RKO (cell line): ENCODE data around the gene TGFBR3.

Experiments
- DNase-seq: peaks from one replicate; pipeline ENCODE4 v3.0.0-alpha.2; 2016; ENCODE audit warnings: low spot score

The TGFBR3 gene

DNA sequence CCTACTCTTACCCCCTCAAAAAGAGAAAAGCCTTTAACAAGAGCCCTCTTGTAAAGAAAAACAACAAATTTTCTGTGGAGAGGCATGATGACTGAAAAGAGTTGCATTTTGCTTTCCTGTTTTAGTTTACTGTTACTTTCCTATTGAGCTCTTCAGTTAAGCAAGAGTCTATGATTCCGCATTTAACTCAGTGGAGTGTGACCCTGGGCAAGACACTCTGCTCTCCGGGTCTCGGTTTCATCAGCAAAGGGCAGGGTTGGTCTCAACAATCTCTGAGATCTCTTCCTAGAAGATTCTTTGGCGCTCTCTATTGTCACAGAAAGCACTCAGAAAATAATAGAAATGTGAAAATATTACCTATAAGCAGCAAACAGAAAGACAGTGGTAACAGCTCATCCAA, 175.7 kb downstream of the TGFBR3 start:
- DNase-seq, result no peak

DNA sequence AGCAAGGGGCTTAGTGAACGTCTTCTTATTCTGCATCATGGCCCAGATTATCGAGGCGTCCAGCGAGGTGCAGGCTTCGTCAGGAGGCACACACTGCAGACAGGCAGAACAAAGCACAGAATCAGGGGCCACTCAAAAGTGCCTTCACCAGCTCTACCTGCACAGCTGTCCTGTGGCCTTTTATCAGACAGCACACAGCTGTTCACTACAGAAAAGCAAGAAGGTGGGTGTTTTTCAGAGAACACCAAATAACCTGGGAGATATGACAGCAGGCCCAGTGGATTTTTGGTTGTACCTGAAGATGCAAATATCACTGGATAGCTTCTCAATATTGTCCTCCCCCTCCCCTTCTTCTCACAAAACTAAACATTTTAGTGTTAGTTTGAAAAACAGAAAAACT, 177.3 kb downstream of the TGFBR3 start:
- DNase-seq, result no peak

DNA sequence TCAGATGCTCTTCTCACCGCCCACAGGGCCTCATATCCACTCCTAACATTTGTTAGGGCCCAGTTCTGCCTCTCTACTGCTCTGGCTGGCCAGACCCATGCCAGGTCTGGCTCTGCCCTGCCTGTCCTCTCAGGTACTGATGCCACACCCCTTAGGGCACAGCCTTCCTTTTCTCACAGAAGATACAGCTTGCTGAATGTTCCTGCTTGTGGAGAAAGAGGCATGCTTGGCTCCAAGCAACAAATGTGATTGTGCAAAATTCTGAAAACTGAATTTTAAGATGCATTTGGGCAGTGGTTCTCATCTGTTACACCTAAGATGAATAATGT, 178.1 kb downstream of the TGFBR3 start:
- DNase-seq, result no peak

DNA sequence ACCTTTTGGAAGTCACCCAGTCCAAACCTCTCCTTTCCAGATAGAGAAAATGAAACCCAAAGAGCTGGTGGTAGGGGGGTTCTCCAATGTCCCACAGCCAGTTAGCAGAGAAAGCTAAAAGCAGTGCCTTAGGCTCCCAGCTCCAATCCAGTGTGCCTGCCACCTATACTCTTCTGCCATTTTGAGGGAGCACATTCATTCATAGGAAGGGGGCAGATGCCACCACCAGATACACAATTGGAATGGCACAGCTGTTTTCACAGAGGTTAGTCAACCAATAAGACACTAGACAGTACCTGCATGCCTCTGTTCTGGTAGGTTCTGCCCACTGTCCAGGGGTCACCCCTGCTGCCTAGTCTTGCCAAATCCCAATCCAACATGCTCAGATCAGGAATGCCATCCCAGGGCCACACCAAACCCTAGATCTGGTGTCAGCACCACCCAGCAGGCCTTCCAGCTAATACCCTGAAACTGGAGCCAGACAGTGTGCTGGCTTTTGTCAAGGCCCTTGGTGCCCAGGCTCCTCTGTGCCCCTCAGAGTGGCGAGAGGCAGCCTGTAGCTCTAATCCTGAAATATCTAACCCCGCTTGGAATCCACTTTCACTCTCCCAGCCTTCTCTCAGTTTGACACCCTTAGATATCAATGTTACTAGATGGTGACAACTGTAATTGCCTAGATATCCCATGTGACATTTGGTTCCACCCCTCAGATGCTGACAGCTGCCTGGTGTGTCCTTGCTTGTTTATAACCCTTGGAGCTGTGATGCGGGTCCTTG, 178.6 kb downstream of the TGFBR3 start:
- no peak for DNase-seq

DNA sequence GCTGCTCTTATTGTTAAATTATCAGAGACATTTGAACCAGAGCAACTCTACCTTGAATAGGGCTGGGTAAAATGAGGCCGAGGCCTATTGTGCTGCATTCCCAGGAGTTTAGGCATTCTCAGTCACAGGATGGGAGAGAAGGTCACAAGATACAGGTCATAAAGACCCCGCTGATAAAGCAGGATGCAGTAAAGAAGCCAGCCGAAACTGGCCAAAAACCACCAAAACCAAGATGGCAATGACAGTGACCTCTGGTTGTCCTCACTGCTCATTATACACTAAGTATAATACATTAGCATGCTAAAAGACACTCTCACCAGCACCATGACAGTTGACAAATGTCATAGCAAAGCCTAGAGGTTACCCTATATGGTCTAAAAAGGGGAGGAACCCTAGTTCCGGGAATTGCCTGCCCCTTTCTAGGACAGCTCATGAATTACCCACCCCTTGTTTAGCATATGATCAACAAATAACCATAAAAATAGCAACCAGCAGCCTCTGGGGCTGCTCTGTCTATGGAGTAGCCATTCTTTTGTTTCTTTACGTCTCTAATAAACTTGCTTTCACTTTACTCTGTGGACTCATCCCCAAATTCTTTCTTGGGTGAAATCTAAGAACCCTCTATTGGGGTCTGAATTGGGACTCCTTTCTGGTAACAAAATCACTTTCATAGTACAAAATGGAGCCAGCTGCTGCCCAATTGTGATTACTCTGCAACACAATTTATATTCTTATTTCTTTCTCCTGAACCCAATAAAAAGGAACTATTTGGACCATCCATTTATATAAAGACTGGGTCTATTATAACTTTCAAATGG, 179.6 kb downstream of the TGFBR3 start:
- DNase-seq, result no peak

DNA sequence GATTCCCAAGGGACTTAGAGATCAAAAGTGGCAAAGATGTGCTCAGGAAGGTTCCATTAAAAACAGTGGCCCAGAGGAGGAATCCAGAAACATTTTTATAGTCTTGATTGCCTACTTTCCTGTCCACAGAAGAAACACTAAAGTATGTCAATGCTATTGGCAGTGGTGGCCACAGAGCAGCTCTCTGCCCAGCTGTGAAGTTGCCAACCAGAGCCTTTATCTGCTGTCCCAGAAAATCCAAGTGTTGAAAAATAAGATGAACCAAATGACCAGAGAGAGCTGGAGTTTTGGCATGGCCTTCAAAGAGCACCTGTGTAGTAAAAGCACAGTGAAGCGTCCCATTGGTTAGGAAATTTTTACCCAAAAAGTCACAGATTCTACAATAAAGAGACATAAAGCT, 181.2 kb downstream of the TGFBR3 start:
- DNase-seq, result no peak

DNA sequence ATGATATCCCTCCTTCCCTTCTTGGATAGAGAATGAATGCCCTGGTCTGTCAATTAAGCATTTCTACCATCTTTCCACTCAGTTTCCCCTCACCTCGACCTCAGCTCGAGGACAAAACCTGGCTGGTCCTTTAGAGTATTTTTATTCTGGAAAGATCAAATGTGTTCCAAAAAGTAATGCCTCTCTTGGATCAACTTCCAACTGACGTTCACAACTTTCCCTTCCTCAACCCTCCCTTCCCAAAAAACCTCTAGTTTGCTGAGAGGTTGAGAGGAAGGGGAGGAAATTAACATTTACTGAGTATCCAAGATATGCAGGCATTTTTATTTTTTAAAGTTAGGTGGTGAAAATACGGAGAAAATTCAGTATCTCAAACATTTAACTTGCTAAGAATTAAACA, 182.9 kb downstream of the TGFBR3 start:
- no peak for DNase-seq

DNA sequence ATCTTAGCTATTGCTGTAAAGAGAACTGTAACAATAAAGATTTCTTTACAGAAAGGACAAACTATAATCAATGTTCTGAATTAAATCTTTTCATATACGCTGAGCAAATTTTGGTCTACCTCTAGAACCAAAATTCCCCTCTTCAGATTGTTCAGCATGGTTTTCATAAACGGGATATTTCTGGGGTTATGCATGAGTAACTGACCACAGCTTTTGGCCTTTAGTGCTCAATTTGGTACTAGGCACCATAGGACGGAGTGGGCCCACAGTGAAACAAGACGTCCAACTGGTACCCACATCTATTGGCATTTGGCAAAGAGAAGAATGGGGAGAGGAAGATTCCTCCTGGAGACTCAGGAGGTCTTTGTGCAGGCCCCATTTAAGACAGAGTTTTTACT, 184.5 kb downstream of the TGFBR3 start:
- DNase-seq, result no peak

DNA sequence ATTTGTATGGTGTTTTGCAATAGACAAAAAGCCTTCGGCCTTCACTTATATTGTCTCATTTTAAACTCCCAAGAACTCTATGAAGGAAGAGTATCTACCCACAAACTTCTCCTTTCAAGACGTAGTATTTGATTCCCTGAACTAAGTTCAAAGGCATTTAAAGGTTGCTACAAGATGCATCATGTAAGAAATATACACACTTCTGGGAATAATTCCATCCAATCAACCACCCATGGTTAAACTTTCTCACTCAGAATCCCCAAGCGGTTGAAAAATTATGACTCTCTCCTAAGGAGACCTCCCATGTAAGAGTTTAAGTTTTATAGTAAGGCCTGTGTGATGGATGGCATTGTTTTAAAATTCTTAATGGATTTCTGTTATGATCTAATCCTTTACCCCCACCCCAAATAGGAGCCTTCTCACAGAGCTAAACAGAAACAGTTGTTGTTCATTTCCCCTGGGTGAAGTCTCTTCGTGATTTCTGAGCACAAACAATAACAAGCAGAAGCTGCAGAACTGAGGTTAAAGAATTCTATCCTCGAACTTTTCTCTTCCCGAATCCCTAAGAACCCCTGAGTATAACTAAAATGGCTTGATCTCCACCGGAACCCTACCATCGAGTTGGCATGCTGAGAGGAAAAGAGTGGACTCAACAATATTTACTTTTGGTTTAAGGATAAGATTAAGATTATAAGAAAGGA, 185.0 kb downstream of the TGFBR3 start:
- DNase-seq, result no peak

DNA sequence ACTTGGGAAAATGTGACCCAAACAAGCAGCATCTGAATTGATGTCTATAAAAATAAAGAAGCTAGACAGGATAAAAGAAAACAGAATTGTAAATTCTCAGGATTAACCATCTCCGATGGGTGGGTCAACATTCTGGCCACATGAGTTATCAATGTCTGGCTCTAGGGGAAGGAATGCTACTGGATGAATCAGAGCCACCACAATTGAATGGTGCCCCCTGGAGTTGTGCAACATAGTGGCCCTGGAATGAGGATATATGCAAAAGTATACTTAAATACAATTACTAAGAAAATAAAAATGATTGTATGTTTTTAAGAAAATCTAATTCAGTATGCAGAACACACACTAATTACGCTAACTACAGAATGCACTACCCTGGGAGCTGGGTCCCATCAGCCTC, 185.6 kb downstream of the TGFBR3 start:
- peak; percentile 1 for DNase-seq

DNA sequence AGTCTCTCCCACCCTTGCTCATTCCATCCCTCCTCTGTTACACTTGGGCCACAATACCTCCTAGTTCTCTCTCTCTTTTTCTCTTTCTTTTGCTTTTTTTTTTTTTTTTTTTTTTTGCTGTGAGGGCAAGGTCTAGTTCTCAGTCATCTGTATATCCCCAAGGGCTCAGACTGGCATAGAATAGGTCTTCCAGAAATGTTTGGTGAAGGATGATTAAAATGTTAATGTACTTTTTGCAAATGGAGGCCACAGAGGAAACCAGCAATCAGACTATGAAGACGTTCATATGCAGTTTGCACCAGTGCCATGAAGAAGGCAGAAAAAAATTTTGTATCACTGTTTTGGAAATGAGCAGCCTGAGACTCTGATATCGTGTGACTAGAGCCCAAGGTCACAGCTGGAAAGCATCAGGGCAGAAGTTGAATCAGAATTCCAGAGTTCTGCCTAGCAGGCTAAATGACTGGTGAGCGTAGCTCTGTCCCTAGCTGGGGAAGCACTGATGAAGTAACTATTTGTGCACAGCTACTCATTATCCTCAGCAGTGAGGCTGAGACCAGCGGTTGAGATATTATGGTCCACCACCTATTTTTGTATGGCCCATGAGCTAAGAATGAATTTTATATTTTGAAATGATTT, 186.5 kb downstream of the TGFBR3 start:
- no peak for DNase-seq

DNA sequence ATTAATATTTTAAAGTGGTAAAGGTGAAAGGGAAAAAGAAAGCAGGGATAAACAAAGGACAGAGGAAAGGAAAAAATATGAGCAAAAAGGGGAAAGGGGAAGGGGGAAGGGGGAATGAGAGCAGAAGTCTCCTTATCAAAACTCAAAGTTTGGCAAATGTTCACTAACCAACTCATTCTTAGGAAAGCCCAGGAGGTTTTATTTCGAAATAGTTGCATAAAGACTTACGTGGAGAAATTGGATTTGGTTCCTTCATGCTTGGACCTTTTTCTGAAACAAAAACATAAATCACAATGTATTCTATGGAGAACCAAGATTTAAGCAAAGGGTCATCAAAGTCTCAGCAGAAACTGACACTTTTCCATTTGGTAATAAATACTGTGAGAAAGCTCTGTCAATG, 188.1 kb downstream of the TGFBR3 start:
- DNase-seq, result no peak

DNA sequence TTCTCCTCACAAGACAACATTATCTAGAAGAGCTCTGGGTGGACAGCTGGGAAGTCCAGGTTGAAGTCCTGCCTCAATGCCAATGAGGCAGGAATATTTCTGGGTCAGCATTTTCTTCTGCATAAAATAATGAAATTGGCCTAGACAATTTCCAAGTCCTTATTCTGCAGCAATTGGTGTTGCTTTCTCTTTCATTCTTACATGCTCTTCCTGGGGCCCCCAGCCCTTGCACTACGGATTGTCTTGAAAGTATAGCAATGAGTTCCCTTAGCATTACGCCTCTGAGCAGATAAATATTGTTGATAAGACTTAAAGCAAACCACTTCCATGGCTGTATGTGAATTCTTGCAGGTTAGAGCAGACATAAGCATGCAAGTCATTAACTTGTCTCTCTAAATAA, 188.5 kb downstream of the TGFBR3 start:
- DNase-seq, result no peak

DNA sequence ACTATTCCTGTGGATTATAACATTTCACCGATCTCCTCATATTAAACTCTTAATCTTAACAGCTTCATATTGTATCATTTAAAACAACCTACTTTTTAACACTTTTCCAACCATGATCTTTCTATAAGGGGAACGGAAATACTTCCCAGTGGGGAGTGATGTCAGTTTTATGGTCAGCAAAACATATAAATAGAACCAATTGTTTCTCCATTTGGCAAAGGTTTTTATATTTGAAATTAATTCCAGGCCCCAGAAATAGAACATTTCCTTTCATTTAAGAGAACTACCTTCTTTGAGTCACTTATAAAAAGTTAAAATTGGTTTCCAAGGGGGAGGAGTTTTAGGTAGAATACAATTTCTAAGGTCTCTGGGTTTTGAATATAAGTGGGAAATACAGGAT, 189.6 kb downstream of the TGFBR3 start:
- DNase-seq, result no peak

DNA sequence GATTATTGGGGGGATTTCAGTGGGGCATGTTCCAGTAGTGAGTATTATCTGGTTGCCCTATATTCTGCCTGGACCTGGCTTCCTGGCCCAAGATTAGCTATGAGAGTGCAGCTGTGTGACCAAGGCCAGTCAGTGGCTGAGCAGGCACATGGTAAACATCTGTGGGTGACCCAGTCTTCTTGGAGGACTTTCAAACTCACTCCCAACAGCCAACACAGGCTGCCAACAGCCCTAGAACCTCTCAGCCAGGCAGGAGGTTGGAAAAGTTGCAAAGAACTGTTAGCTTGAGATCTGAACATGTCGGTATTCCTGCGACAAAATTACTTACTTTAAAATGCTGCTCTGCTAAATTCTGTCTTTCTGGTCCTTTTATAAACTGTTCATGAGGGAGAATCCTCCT, 192.4 kb downstream of the TGFBR3 start:
- no peak for DNase-seq

DNA sequence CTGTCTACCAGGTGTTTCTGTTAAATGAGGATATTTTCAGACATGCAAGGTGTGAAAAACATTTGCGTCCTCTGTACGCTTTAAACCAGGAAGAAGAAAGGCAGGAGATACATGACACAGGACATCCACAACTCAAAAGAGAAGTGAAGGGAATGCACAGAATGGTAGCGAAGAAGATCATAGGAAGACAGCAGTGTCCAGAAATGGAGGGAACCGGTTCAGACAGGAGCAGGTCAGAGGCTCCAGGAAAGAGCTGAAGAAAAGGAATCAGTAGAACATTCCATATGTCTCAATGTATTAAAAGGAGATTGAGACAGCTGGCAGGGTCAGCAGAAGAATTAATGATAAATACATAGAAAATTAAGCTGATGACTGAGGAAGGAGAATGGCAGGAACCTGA, 194.4 kb downstream of the TGFBR3 start:
- DNase-seq, result no peak

DNA sequence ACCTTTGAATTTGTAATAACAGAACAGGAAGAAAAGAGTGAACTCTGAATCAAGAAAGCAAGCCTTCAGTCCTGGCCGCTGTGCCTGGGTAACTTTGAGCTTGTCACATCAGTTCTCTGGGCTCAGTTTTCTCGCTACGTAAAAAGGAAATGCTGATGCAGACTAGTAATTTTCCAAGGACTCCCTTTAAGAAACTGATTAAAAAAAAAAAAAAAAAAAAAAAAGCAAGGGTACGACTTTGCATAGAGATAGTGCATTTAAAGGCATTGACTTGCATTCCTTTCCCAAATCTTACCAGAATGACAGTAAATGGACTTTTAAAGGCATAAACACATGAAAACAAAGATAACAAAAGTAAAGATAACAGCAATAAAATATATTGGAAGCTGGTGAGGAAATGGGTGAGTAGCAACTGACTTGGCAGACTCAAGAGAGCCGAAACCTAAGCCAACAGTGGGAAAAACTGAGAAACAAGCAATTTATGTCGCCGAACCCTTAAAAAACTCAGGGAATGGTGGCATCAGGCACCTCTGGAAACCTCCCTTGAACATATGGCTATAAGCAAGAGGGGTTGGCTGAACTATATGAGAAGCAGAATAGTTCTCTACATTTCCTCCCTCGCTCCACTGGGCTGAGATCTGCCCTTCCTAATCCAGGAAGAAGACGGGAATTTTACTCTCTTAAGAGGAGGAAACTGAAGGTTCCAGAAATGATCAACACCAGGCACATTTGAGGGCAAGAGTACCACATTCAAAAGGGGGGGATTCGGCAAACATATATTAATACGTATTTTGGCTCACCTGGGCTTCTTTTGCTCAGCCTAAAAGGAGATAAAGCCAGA, 196.1 kb downstream of the TGFBR3 start:
- no peak for DNase-seq

DNA sequence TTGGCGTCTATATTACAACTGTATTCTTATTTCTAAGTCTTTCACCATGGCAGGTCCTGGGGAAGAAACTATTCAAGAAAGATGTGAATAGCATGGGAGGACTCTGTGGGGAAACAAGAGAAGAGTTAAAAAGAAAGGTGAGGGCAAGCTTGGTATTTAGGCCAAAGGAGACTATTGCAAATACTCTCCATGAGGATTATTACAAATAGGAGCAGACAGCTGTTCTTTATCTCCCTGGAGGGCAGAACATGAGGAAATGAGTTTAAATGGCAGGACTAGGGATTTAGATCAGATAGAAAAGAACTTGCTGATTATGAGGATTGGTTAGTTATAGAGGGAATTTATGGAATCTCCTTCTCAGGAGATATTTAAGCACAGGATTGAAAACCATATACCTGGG, 198.5 kb downstream of the TGFBR3 start:
- DNase-seq, result no peak

DNA sequence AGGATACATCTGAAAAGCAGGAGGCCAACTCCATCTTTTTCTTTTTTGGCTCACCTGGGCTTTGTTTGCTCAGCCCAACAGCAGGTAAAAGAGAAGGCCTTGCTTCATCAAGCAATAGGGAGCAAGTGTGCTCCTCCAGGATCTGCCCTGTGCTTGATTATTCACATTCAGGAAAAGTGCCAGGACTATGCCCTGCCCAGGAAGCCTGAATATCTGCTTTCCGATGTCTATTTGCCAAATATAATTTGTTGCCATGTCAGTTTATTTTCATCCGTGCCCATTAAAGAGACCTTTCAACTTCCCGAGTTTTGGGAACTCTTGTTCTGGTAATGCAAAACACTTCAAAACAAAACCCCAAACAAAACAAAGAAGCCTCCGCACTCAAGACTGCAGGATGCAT, 200.0 kb downstream of the TGFBR3 start:
- DNase-seq, result no peak

DNA sequence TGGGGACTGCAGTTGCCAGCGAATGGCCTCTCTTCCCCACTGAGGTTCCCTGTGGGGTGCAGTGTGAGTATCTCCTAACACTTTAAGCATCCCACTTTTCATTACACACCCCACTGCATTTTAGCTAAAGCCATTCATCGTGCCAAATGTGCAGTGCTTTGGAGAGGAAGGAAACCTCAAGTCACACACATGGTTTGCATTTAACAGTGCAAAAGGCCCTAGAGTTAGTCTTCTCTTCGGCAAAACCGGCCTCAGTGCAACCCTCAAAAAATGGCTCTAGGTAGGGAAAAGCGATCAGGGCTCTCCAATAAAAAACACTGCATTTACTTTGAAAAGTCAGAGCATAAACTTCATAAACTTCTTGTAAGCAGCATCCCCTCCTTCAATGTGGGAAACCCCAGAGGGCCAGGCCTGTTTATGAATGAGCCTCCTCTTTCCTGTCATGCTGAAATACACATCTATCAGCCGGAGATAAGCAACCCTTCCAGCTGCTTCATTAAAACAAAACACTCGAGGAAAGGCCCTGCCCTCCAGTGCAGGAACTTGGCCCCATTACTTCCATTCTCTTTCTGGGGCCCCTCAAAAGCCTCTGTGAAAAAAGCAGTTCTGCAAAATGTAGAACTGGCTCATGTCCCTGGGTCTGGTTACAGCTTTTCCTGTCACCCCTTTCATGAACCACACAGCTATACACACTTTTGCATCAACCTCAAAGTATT, 201.3 kb downstream of the TGFBR3 start:
- DNase-seq, result no peak

DNA sequence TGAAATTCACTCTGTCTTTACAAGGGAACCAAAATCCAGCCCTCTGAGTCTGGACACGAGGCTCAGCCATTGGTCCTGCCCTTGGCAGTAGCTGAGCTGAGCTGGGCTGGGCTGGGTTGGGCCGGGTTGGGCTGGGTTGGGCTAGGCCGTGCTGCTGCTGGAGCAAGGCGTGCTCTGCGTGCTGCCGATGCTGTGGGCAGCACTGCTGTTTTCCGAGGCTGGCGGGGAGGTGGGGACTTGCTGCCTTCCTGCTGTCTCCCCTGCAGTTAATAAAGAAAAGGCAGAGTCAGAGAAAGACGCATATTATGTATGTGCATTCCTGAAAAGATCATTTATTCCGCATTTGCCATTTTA, 202.4 kb downstream of the TGFBR3 start:
- DNase-seq, result no peak
